OCI-LY1 (cell line): ENCODE results near the gene ZSCAN9.

Experiments
- EZH2 ChIP-seq: fragments of 200-600 bp; sonication (generic), shearing (Covaris generic); IDR thresholded peaks from 2 replicates; pipeline ENCODE4 v1.8.0; 2017; ENCODE audit warnings: borderline replicate concordance, mixed run types, mild to moderate bottlenecking, antibody characterized with exemption, low read length, moderate library complexity, mixed read lengths
- TF ChIP-seq, protein P1 (sequence below): fragments of 200-600 bp; sonication (generic), shearing (Covaris generic); IDR thresholded peaks from 2 replicates; pipeline ENCODE4 v1.5.1; 2017; ENCODE audit warnings: mild to moderate bottlenecking, antibody characterized with exemption, low read length, moderate library complexity, mixed read lengths

DNA sequence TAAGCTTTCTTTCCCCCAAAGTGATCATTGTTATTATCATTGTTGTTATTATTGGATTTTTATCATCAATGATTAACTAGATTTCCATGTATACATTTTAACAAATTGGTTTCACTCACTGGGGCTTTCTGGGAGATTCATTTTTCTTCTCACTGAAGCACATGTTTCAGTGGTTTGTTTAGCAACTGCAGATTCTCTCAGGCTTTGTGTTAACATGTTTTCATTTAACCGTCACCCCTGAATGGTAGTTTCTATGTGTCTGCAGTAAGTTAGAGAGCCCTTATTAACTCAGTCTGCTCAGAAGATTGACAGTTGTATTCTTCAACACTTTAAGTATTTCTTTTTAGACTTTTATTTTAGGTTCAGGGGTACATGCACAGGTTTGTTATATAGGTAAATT is 14.6 kb downstream of the ZSCAN9 start:
- TF ChIP-seq, protein P1, sequence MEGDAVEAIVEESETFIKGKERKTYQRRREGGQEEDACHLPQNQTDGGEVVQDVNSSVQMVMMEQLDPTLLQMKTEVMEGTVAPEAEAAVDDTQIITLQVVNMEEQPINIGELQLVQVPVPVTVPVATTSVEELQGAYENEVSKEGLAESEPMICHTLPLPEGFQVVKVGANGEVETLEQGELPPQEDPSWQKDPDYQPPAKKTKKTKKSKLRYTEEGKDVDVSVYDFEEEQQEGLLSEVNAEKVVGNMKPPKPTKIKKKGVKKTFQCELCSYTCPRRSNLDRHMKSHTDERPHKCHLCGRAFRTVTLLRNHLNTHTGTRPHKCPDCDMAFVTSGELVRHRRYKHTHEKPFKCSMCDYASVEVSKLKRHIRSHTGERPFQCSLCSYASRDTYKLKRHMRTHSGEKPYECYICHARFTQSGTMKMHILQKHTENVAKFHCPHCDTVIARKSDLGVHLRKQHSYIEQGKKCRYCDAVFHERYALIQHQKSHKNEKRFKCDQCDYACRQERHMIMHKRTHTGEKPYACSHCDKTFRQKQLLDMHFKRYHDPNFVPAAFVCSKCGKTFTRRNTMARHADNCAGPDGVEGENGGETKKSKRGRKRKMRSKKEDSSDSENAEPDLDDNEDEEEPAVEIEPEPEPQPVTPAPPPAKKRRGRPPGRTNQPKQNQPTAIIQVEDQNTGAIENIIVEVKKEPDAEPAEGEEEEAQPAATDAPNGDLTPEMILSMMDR: no peak
- TF ChIP-seq EZH2: no peak
